HepG2 (cell line): ENCODE measurements around the gene PIM3. TPM values are rescaled to one million over a fixed set of nuclear protein-coding genes. Genes with fewer than 3 reads are reported as not detected.

ENCODE experiments used
- CTCF ChIP-seq: sonication (generic); formaldehyde crosslinking; IDR thresholded peaks from 2 replicates; pipeline ENCODE4 v1.5.0; 2020; ENCODE audit warnings: mild to moderate bottlenecking, missing genetic modification reagents, moderate library complexity
- ERF ChIP-seq: IDR thresholded peaks from 2 replicates; pipeline ENCODE4 v1.6.1; 2018; ENCODE audit warnings: missing biosample characterization, missing genetic modification reagents
- FLYWCH1 ChIP-seq: sonication (generic); formaldehyde crosslinking; IDR thresholded peaks from 2 replicates; pipeline ENCODE4 v1.8.1; 2023; ENCODE audit warnings: mild to moderate bottlenecking, missing genetic modification reagents
- HOMEZ ChIP-seq: IDR thresholded peaks from 2 replicates; pipeline ENCODE4 v1.6.1; 2016; ENCODE audit warnings: low read depth
- KAT8 ChIP-seq: IDR thresholded peaks from 2 replicates; pipeline ENCODE4 v1.6.1; 2016; ENCODE audit warnings: missing genetic modification reagents, missing compliant biosample characterization
- MTF1 ChIP-seq: sonication (generic); formaldehyde crosslinking; IDR thresholded peaks from 2 replicates; pipeline ENCODE4 v1.5.0; 2020; ENCODE audit warnings: missing genetic modification reagents
- SOX6 ChIP-seq, 2 experiments: fragments of 450-650 bp in 1 of 2; sonication (generic) in 1 of 2; formaldehyde crosslinking in 1 of 2; IDR thresholded peaks; 2 replicates each; pipeline versions ENCODE4 v1.4.0 to v1.6.1; 2017 to 2020; ENCODE audit warnings: antibody characterized with exemption in 1 of 2, mild to moderate bottlenecking in 1 of 2, missing genetic modification reagents in 1 of 2
- YEATS4 ChIP-seq: sonication (generic); formaldehyde crosslinking; IDR thresholded peaks from 2 replicates; pipeline ENCODE4 v1.4.0; 2020; ENCODE audit warnings: missing genetic modification reagents, borderline replicate concordance
- ZBTB3 ChIP-seq: sonication (generic); formaldehyde crosslinking; IDR thresholded peaks from 2 replicates; pipeline ENCODE4 v1.4.0; 2020; ENCODE audit warnings: low read depth, mild to moderate bottlenecking, moderate library complexity, missing genetic modification reagents, borderline replicate concordance
- ZNF20 ChIP-seq: sonication (generic); formaldehyde crosslinking; IDR thresholded peaks from 2 replicates; pipeline ENCODE4 v1.4.0; 2020; ENCODE audit warnings: mild to moderate bottlenecking, moderate library complexity, missing genetic modification reagents
- ZNF30 ChIP-seq: sonication (generic); formaldehyde crosslinking; IDR thresholded peaks from 2 replicates; pipeline ENCODE4 v1.5.0; 2020; ENCODE audit warnings: mild to moderate bottlenecking, missing genetic modification reagents
- ZNF431 ChIP-seq: sonication (generic); formaldehyde crosslinking; IDR thresholded peaks from 2 replicates; pipeline ENCODE4 v1.9.0; 2022; ENCODE audit warnings: missing genetic modification reagents, low read depth, mild to moderate bottlenecking, borderline replicate concordance
- ZNF468 ChIP-seq: sonication (generic); formaldehyde crosslinking; IDR thresholded peaks from 2 replicates; pipeline ENCODE4 v1.8.0; 2022; ENCODE audit warnings: mild to moderate bottlenecking, moderate library complexity, missing genetic modification reagents
- ZNF589 ChIP-seq: sonication (generic); formaldehyde crosslinking; conservative IDR thresholded peaks from 2 replicates; pipeline ENCODE4 v1.8.0; 2022; ENCODE audit warnings: mild to moderate bottlenecking, moderate library complexity, missing genetic modification reagents
- ZNF644 ChIP-seq: IDR thresholded peaks from 2 replicates; pipeline ENCODE4 v1.6.1; 2016; ENCODE audit warnings: low read depth
- polyA plus RNA-seq, 8 experiments: library from polyadenylated mRNA; depleted of rRNA in 3 of 8; stranded (reverse) in 7 of 8; unstranded in 1 of 8; fragments of >200 nt; fragmentation: Illumina TruSeq in 4 of 8; extraction: Trizol in 4 of 8; gene quantifications; 2 replicates each; pipeline versions ENCODE4 v1.2.1 to v1.2.3, GENCODE V29; 2011 to 2016; ENCODE audit warnings: low read depth in 4 of 8, missing spikeins in 1 of 8, mixed read lengths in 1 of 8; ENCODE audit not compliant: insufficient read depth in 1 of 8
- total RNA-seq, 5 experiments: library from RNA; depleted of rRNA; stranded (reverse); fragments of >200 nt; fragmentation: Illumina TruSeq; extraction: Trizol; gene quantifications; 2 replicates each; pipeline ENCODE4 v1.2.3, GENCODE V29; 2016; ENCODE audit warnings: low read depth in 1 of 5
- TF ChIP-seq, protein P1 (sequence below): IDR thresholded peaks from 2 replicates; pipeline ENCODE4 v1.4.0; 2020; ENCODE audit warnings: mild to moderate bottlenecking, missing genetic modification reagents
- TF ChIP-seq, protein P2 (sequence below): sonication (generic); formaldehyde crosslinking; IDR thresholded peaks from 2 replicates; pipeline ENCODE4 v1.8.1; 2023; ENCODE audit warnings: mild to moderate bottlenecking, inconsistent platforms, moderate library complexity, missing genetic modification reagents, borderline replicate concordance
- TF ChIP-seq, protein P3 (sequence below): sonication (generic); formaldehyde crosslinking; IDR thresholded peaks from 2 replicates; pipeline ENCODE4 v1.9.0; 2021; ENCODE audit warnings: missing genetic modification reagents, mild to moderate bottlenecking, borderline replicate concordance

Gene PIM3
- total and polyA plus RNA-seq, 2 of the 13 experiments (the other 11 are each of a cell fraction or from before 2014, with no cell fraction given) = 21.6 to 31.2 TPM

DNA sequence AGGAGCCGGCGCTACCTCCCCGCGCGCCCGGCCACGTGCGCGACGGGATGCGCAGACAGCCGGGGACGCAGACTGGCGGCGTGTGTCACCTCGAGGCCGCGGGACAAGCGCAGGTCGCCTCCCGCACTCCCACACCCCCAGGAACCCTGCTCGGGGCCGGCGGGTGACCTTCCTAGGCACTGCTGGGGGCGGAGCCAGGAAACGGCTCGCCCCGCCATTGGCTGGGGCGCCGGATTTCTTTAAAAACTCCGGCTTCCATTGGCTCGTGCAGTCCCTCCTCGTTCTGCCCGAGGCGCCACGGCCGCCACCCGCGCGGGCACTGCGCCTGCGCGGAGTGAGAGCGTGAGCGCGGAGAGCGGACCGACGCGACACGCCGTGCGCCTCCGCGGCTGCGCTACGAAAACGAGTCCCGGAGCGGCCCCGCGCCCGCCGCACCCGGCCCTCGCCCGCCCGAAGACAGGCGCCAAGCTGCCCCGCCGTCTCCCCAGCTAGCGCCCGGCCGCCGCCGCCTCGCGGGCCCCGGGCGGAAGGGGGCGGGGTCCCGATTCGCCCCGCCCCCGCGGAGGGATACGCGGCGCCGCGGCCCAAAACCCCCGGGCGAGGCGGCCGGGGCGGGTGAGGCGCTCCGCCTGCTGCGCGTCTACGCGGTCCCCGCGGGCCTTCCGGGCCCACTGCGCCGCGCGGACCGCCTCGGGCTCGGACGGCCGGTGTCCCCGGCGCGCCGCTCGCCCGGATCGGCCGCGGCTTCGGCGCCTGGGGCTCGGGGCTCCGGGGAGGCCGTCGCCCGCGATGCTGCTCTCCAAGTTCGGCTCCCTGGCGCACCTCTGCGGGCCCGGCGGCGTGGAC, at the start of gene PIM3 (continued):
- TF ChIP-seq ZNF644 (CRISPR knock-in tag) (no peak), FLYWCH1 (no peak), ZNF468 (0 out of 2 replicates have a peak, but pooled peaks have one; percentile 5), ZBTB3 (0 out of 2 replicates have a peak, but pooled peaks have one; percentile 54), YEATS4 (peak; percentile 89), HOMEZ (CRISPR knock-in tag) (no peak; the same call in 1 of the 2 replicates), ERF (peak; percentile 42; the same call in 1 of the 2 replicates), ZNF431 (CRISPR knock-in tag) (no peak; the same call in none of the 2 replicates), SOX6 (IDR thresholded peaks at IDR 0.05) (no peak), SOX6 (CRISPR knock-in tag; IDR thresholded peaks at IDR 0.05) (no peak), ZNF20 (no peak), ZNF30 (CRISPR knock-in tag) (no peak), MTF1 (peak; percentile 60; the same call in 1 of the 2 replicates), ZNF589 (CRISPR knock-in tag) (0 out of 2 replicates have a peak, but pooled peaks have one; percentile 61), KAT8 (CRISPR knock-in tag) (peak; percentile 51; the same call in 1 of the 2 replicates), CTCF (CRISPR knock-in tag) (0 out of 2 replicates have a peak, but pooled peaks have one; percentile 14)
- TF ChIP-seq, protein P1, sequence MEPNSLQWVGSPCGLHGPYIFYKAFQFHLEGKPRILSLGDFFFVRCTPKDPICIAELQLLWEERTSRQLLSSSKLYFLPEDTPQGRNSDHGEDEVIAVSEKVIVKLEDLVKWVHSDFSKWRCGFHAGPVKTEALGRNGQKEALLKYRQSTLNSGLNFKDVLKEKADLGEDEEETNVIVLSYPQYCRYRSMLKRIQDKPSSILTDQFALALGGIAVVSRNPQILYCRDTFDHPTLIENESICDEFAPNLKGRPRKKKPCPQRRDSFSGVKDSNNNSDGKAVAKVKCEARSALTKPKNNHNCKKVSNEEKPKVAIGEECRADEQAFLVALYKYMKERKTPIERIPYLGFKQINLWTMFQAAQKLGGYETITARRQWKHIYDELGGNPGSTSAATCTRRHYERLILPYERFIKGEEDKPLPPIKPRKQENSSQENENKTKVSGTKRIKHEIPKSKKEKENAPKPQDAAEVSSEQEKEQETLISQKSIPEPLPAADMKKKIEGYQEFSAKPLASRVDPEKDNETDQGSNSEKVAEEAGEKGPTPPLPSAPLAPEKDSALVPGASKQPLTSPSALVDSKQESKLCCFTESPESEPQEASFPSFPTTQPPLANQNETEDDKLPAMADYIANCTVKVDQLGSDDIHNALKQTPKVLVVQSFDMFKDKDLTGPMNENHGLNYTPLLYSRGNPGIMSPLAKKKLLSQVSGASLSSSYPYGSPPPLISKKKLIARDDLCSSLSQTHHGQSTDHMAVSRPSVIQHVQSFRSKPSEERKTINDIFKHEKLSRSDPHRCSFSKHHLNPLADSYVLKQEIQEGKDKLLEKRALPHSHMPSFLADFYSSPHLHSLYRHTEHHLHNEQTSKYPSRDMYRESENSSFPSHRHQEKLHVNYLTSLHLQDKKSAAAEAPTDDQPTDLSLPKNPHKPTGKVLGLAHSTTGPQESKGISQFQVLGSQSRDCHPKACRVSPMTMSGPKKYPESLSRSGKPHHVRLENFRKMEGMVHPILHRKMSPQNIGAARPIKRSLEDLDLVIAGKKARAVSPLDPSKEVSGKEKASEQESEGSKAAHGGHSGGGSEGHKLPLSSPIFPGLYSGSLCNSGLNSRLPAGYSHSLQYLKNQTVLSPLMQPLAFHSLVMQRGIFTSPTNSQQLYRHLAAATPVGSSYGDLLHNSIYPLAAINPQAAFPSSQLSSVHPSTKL (CRISPR knock-in tag) = peak; percentile 62; the same call in 1 of the 2 replicates
- TF ChIP-seq, protein P2, sequence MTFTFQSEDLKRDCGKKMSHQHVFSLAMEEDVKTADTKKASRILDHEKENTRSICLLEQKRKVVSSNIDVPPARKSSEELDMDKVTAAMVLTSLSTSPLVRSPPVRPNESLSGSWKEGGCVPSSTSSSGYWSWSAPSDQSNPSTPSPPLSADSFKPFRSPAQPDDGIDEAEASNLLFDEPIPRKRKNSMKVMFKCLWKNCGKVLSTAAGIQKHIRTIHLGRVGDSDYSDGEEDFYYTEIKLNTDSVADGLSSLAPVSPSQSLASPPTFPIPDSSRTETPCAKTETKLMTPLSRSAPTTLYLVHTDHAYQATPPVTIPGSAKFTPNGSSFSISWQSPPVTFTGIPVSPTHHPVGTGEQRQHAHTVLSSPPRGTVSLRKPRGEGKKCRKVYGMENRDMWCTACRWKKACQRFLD (CRISPR knock-in tag) = no peak
- TF ChIP-seq, protein P3, sequence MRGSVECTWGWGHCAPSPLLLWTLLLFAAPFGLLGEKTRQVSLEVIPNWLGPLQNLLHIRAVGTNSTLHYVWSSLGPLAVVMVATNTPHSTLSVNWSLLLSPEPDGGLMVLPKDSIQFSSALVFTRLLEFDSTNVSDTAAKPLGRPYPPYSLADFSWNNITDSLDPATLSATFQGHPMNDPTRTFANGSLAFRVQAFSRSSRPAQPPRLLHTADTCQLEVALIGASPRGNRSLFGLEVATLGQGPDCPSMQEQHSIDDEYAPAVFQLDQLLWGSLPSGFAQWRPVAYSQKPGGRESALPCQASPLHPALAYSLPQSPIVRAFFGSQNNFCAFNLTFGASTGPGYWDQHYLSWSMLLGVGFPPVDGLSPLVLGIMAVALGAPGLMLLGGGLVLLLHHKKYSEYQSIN = no peak
